BJ (cell line): ENCODE data around the gene VLDLR. TPM values are rescaled to one million over a fixed set of nuclear protein-coding genes. Genes with fewer than 3 reads are reported as not detected.

Experiments used
- CTCF ChIA-PET: fragments of 350-600 bp; formaldehyde crosslinking; extraction: SDS; loops from one replicate; lab custom pipeline; 2021; ENCODE audit warnings: antibody characterized with exemption, inconsistent platforms; lab: Yijun Ruan, JAX
- POLR2A ChIA-PET: fragments of 300-600 bp; sonication (Branson Sonifier 250); formaldehyde crosslinking; extraction: SDS; loops from one replicate; lab custom pipeline; 2021; ENCODE audit warnings: antibody characterized with exemption; lab: Charles Lee
- DNase-seq: peaks from one replicate; pipeline ENCODE4 v3.0.0-alpha.2; 2011; ENCODE audit warnings: low read depth
- H3K27me3 ChIP-seq: 2 replicates; pipeline ENCODE4 v1.6.0; 2011; ENCODE audit warnings: low read length; ENCODE audit not compliant: control insufficient read depth, insufficient read depth
- H3K36me3 ChIP-seq: 2 replicates; pipeline ENCODE4 v1.5.1; 2011; ENCODE audit warnings: low read length; ENCODE audit not compliant: control insufficient read depth, insufficient read depth
- H3K4me3 ChIP-seq: 2 replicates; pipeline ENCODE4 v1.5.1; 2011; ENCODE audit warnings: low read depth, mild to moderate bottlenecking, control low read depth, low read length
- CTCF ChIP-seq: IDR thresholded peaks from 2 replicates; pipeline ENCODE4 v1.5.1; 2011; ENCODE audit warnings: low read depth, mild to moderate bottlenecking, control low read depth, inconsistent platforms, low read length, moderate library complexity; ENCODE audit not compliant: insufficient read depth
- polyA plus RNA-seq: library from polyadenylated mRNA; depleted of rRNA; stranded (reverse); fragments of >200 nt; gene quantifications from 2 replicates; pipeline ENCODE4 v1.2.3, GENCODE V29; 2011

The VLDLR gene
- polyA plus RNA-seq, 1 experiment: 34.4 TPM

- no peaks in the 10 kb centered on the region for H3K36me3 ChIP-seq
- H3K4me3 ChIP-seq: no peak overlapping the region
- DNase-seq: no peak
- CTCF ChIA-PET: interaction anchor here (0.7 to 1.1 kb wide), 2 partner anchors 8 to 63 kb away, joined by 3 read pairs; no protein-coding TSS in a partner anchor
- no peak for TF ChIP-seq CTCF
- H3K27me3 ChIP-seq: no peaks in the 10 kb centered on the region
- POLR2A ChIA-PET: no interaction called here
Observed at GRCh38 chr9:2664174-2665065, 42.8 kb downstream of the VLDLR start.

- ChIA-PET CTCF (interaction anchor here (0.6 kb wide), 1 partner anchor 116 kb away, joined by 3 read pairs; no protein-coding TSS in a partner anchor), POLR2A (no interaction called here)
- Histone ChIP-seq H3K27me3 (no peaks in the 10 kb centered on the region), H3K4me3 (no peak overlapping the region), H3K36me3 (no peaks in the 10 kb centered on the region)
- TF ChIP-seq CTCF: no peak
- no peak for DNase-seq
Observed at GRCh38 chr9:2666569-2666968, 45.0 kb downstream of the VLDLR start.

DNA sequence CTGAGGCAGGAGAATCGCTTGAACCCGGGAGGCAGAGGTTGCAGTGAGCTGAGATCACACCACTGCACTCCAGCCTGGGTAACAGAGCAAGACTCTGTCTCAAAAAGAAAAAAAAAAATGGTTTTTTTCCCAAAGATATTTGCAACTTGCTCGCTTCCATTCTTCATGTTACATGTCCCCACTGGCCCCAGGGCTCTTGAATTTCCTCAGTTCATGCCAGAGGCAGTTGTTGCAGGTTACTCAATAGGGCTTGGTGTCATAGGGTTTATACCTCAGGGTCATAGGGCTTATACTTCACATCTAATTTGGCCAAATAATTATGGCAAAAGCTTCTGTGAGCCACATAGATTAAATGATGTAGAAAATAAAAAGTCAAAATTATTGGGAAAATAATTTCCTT lies 51.6 kb downstream of the VLDLR start:
- no peak for DNase-seq
- ChIA-PET POLR2A (no interaction called here), CTCF (interaction anchor here (1.5 kb wide), 2 partner anchors 9 to 19 kb away, joined by 3 read pairs; no protein-coding TSS in a partner anchor)
- no peak overlapping the region for H3K4me3 ChIP-seq
- no peaks in the 10 kb centered on the region for H3K36me3 ChIP-seq
- H3K27me3 ChIP-seq: no peaks in the 10 kb centered on the region
- no peak for TF ChIP-seq CTCF

DNA sequence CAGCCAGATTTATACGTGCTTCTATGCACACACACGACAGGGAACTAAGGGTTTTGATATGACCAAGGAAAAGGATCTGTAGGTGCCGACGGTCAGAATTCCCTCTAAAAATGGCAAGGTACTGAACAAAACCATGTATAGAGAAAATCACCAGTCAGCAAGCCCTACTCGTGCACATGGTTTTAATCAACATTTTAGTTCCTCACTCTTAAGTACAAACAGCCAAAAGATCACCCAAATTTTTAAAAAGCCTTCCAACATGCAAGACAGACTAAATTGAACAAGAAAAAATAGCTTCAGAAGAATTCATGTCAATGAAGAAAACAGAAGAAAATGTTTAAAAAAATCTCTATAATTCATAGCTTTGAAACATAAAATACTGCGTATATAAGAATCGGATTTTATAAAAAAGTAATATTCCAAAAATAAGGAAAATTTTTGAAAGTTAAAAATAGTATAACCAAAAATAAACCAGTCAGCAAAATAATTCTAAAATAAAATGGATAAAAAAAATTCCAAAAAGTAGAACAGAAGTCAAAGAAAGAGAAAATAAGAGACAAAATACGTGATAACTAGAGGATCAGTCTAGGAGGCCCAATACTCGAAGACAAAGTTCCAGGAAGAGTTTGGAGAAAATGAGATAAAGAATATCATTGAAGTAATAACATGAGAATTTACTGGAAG lies 52.7 kb downstream of the VLDLR start:
- CTCF ChIA-PET: interaction anchor here (1.5 kb wide), 1 partner anchor 17 kb away, joined by 3 read pairs; no protein-coding TSS in a partner anchor
- Histone ChIP-seq H3K4me3 (no peak overlapping the region), H3K36me3 (no peaks in the 10 kb centered on the region), H3K27me3 (no peaks in the 10 kb centered on the region)
- POLR2A ChIA-PET: no interaction called here
- no peak for TF ChIP-seq CTCF
- no peak for DNase-seq

- H3K27me3 ChIP-seq: no peaks in the 10 kb centered on the region
- CTCF ChIA-PET: no interaction called here
- POLR2A ChIA-PET: no interaction called here
- no peak overlapping the region for H3K4me3 ChIP-seq
- no peak for TF ChIP-seq CTCF
- no peak for DNase-seq
- H3K36me3 ChIP-seq: no peaks in the 10 kb centered on the region
Observed at GRCh38 chr9:2675834-2676233, 54.2 kb downstream of the VLDLR start.
